HG03060 (cell line): ENCODE results near the gene RIPK4.

Source experiments
- ATAC-seq: cut with Tn5 transposase; IDR thresholded peaks from one replicate; pipeline ENCODE4 v1.9.1; 2021; ENCODE audit warnings: low read depth, moderate number of reproducible peaks; ENCODE audit not compliant: unreplicated experiment

RIPK4 gene

GRCh38 chr21:41755934-41756773, 10.7 kb downstream of the RIPK4 start:
- no peak for ATAC-seq

GRCh38 chr21:41755258-41755933, 11.5 kb downstream of the RIPK4 start:
- no peak for ATAC-seq

GRCh38 chr21:41754479-41754891, 12.4 kb downstream of the RIPK4 start:
- no peak for ATAC-seq

GRCh38 chr21:41753006-41753898, 13.6 kb downstream of the RIPK4 start:
- ATAC-seq: no peak

GRCh38 chr21:41752231-41752681, 14.6 kb downstream of the RIPK4 start:
- ATAC-seq: no peak

GRCh38 chr21:41751611-41752011, 15.2 kb downstream of the RIPK4 start:
- no peak for ATAC-seq

- no peak for ATAC-seq
Measured at GRCh38 chr21:41750532-41751151, 16.2 kb downstream of the RIPK4 start.

- no peak for ATAC-seq
Measured at GRCh38 chr21:41750051-41750450, 16.8 kb downstream of the RIPK4 start.

GRCh38 chr21:41749286-41749685, 17.6 kb downstream of the RIPK4 start:
- ATAC-seq: no peak

- ATAC-seq: no peak
Measured at GRCh38 chr21:41747943-41748738, 18.7 kb downstream of the RIPK4 start.

- no peak for ATAC-seq
Measured at GRCh38 chr21:41746744-41747006, 20.2 kb downstream of the RIPK4 start.

GRCh38 chr21:41745971-41746743, 20.7 kb downstream of the RIPK4 start:
- ATAC-seq: no peak

- ATAC-seq: no peak
Measured at GRCh38 chr21:41745026-41745820, 21.6 kb downstream of the RIPK4 start.

- ATAC-seq: no peak
Measured at GRCh38 chr21:41744028-41744930, 22.6 kb downstream of the RIPK4 start.

- no peak for ATAC-seq
Measured at GRCh38 chr21:41743321-41744027, 23.4 kb downstream of the RIPK4 start.

GRCh38 chr21:41742073-41742875, 24.6 kb downstream of the RIPK4 start:
- no peak for ATAC-seq
